BJ (cell line): ENCODE data around the gene FLAD1. TPM values are rescaled to one million over a fixed set of nuclear protein-coding genes. Genes with fewer than 3 reads are reported as not detected.
A peak's percentile ranks its signal among the peaks of the same experiment; 100 is the strongest.
"Not testable (repeated sequence)": the region's sequence is repeated elsewhere in the genome, so short reads cannot be mapped to it uniquely, and the experiment has no call there.

Experiments
- CTCF ChIA-PET: fragments of 350-600 bp; formaldehyde crosslinking; extraction: SDS; loops from one replicate; lab custom pipeline; 2021; ENCODE audit warnings: antibody characterized with exemption, inconsistent platforms; lab: Yijun Ruan, JAX
- POLR2A ChIA-PET: fragments of 300-600 bp; sonication (Branson Sonifier 250); formaldehyde crosslinking; extraction: SDS; loops from one replicate; lab custom pipeline; 2021; ENCODE audit warnings: antibody characterized with exemption; lab: Charles Lee
- DNase-seq: peaks from one replicate; pipeline ENCODE4 v3.0.0-alpha.2; 2011; ENCODE audit warnings: low read depth
- H3K27me3 ChIP-seq: 2 replicates; pipeline ENCODE4 v1.6.0; 2011; ENCODE audit warnings: low read length; ENCODE audit not compliant: control insufficient read depth, insufficient read depth
- H3K36me3 ChIP-seq: 2 replicates; pipeline ENCODE4 v1.5.1; 2011; ENCODE audit warnings: low read length; ENCODE audit not compliant: control insufficient read depth, insufficient read depth
- H3K4me3 ChIP-seq: 2 replicates; pipeline ENCODE4 v1.5.1; 2011; ENCODE audit warnings: low read depth, mild to moderate bottlenecking, control low read depth, low read length
- polyA plus RNA-seq: library from polyadenylated mRNA; depleted of rRNA; stranded (reverse); fragments of >200 nt; gene quantifications from 2 replicates; pipeline ENCODE4 v1.2.3, GENCODE V29; 2011
- TF ChIP-seq, protein P1 (sequence below): IDR thresholded peaks from 2 replicates; pipeline ENCODE4 v1.5.1; 2011; ENCODE audit warnings: low read depth, mild to moderate bottlenecking, control low read depth, inconsistent platforms, low read length, moderate library complexity; ENCODE audit not compliant: insufficient read depth

FLAD1 gene
- polyA plus RNA-seq, 1 experiment: 40.5 TPM

GRCh38 chr1:154993572-154994268 lies 10.6 kb downstream of the FLAD1 start, which contains the start of gene LENEP:
LENEP (plus strand) TSS chr1:154993586; CDS start chr1:154993608, 22 bp downstream.
- CTCF ChIA-PET: interaction anchor here (0.6 to 9.0 kb wide), 9 partner anchors 10 to 97 kb away, joined by 3 to 95 read pairs (median 5); partner anchors contain the start of genes ADAM15, FLAD1, PBXIP1 and SHC1
- no peaks in the 10 kb centered on the region for H3K27me3 ChIP-seq
- peaks cover 8% of the 10 kb centered on the region for H3K36me3 ChIP-seq
- TF ChIP-seq, protein P1, sequence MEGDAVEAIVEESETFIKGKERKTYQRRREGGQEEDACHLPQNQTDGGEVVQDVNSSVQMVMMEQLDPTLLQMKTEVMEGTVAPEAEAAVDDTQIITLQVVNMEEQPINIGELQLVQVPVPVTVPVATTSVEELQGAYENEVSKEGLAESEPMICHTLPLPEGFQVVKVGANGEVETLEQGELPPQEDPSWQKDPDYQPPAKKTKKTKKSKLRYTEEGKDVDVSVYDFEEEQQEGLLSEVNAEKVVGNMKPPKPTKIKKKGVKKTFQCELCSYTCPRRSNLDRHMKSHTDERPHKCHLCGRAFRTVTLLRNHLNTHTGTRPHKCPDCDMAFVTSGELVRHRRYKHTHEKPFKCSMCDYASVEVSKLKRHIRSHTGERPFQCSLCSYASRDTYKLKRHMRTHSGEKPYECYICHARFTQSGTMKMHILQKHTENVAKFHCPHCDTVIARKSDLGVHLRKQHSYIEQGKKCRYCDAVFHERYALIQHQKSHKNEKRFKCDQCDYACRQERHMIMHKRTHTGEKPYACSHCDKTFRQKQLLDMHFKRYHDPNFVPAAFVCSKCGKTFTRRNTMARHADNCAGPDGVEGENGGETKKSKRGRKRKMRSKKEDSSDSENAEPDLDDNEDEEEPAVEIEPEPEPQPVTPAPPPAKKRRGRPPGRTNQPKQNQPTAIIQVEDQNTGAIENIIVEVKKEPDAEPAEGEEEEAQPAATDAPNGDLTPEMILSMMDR: no peak
- DNase-seq: no peak
- POLR2A ChIA-PET: interaction anchor here (0.5 to 0.6 kb wide), 2 partner anchors 27 to 1718 kb away, joined by 3 to 4 read pairs; no protein-coding TSS in a partner anchor
- H3K4me3 ChIP-seq: no peak within 1 kb of the TSS

DNA sequence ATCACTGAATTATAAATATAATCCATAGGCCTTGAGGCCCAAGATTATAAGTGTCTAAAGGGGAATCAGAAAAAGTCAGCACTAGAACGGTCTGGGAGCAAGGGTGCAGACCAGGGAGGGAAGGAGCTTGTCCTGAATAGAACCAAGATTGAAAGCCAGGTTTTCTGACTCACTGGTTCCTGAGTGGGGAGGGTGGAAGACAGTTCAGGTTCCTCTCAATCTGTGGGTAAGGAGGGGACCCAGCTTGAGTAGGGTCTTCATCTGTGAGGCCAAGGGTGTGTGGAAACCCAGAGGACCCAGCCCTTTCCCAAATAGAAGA lies 11.1 kb downstream of the FLAD1 start:
- POLR2A ChIA-PET: interaction anchor here (0.5 to 0.6 kb wide), 2 partner anchors 28 to 1717 kb away, joined by 3 to 4 read pairs; no protein-coding TSS in a partner anchor
- no peak for DNase-seq
- TF ChIP-seq, protein P1: no peak
- no peaks in the 10 kb centered on the region for H3K27me3 ChIP-seq
- H3K4me3 ChIP-seq: no peak overlapping the region
- CTCF ChIA-PET: interaction anchor here (1.1 to 9.0 kb wide), 8 partner anchors 11 to 57 kb away, joined by 3 to 95 read pairs (median 6); partner anchors contain the start of genes ADAM15, FLAD1, PBXIP1 and SHC1
- H3K36me3 ChIP-seq: peaks cover 5% of the 10 kb centered on the region; the same call in 1 of the 2 replicates

- POLR2A ChIA-PET: interaction anchor here (0.6 kb wide), 1 partner anchor 1717 kb away, joined by 3 read pairs; no protein-coding TSS in a partner anchor
- no peaks in the 10 kb centered on the region for H3K27me3 ChIP-seq
- peaks cover 3% of the 10 kb centered on the region; the same call in 1 of the 2 replicates for H3K36me3 ChIP-seq
- CTCF ChIA-PET: interaction anchor here (1.1 to 9.0 kb wide), 8 partner anchors 11 to 51 kb away, joined by 3 to 95 read pairs (median 11); partner anchors contain the start of genes FLAD1, PBXIP1 and SHC1
- H3K4me3 ChIP-seq: no peak overlapping the region
- no peak for DNase-seq
- TF ChIP-seq, protein P1: no peak
Measured at GRCh38 chr1:154994591-154994990, 11.4 kb downstream of the FLAD1 start.

GRCh38 chr1:154995301-154995983 lies 12.3 kb downstream of the FLAD1 start:
- not testable (repeated sequence) for DNase-seq, H3K4me3 ChIP-seq, H3K36me3 ChIP-seq, H3K27me3 ChIP-seq
- POLR2A ChIA-PET: interaction anchor here (0.7 kb wide), 1 partner anchor 368 kb away, joined by 14 read pairs; no protein-coding TSS in a partner anchor
- CTCF ChIA-PET: interaction anchor here (0.7 to 9.0 kb wide), 12 partner anchors 8 to 516 kb away, joined by 3 to 95 read pairs (median 7); partner anchors contain the start of genes FLAD1, PBXIP1, PYGO2 and SHC1
- TF ChIP-seq, protein P1: peak; percentile 56
